DOHH2 (cell line): ENCODE data around the gene DUOXA2.

Experiments
- H3F3A ChIP-seq: fragments of 200-600 bp; sonication (generic), shearing (Covaris generic); 2 replicates; pipeline ENCODE4 v1.6.0; 2016; ENCODE audit warnings: antibody characterized with exemption, mild to moderate bottlenecking; ENCODE audit not compliant: control insufficient read depth, insufficient read depth
- H3K27ac ChIP-seq: fragments of 200-600 bp; sonication (generic); 2 replicates; pipeline ENCODE4 v1.5.1; 2014; ENCODE audit warnings: low read depth, mild to moderate bottlenecking, low read length, moderate library complexity
- H3K27me3 ChIP-seq: fragments of 200-600 bp; sonication (generic); 2 replicates; pipeline ENCODE4 v1.6.1; 2014; ENCODE audit warnings: mild to moderate bottlenecking, low read length, mixed read lengths; ENCODE audit not compliant: control insufficient read depth
- H3K36me3 ChIP-seq: fragments of 200-600 bp; sonication (generic); 2 replicates; pipeline ENCODE4 v1.6.1; 2014; ENCODE audit warnings: mild to moderate bottlenecking, low read length, moderate library complexity, mixed read lengths; ENCODE audit not compliant: control insufficient read depth
- H3K4me1 ChIP-seq: fragments of 200-600 bp; sonication (generic); 2 replicates; pipeline ENCODE4 v1.6.1; 2014; ENCODE audit warnings: mild to moderate bottlenecking, low read length, mixed read lengths; ENCODE audit not compliant: control insufficient read depth
- H3K4me2 ChIP-seq: fragments of 200-600 bp; sonication (generic); 2 replicates; pipeline ENCODE4 v1.6.0; 2014; ENCODE audit warnings: mild to moderate bottlenecking, low read length, moderate library complexity
- H3K4me3 ChIP-seq: fragments of 200-600 bp; sonication (generic); 2 replicates; pipeline ENCODE4 v1.5.1; 2014; ENCODE audit warnings: mild to moderate bottlenecking, low read length, mixed read lengths
- H3K79me2 ChIP-seq: fragments of 200-600 bp; sonication (generic); 2 replicates; pipeline ENCODE4 v1.6.1; 2014; ENCODE audit warnings: mild to moderate bottlenecking, low read length, mixed read lengths; ENCODE audit not compliant: control insufficient read depth
- H3K9me2 ChIP-seq: fragments of 200-600 bp; sonication (generic); replicated peaks from 2 replicates; pipeline ENCODE4 v1.6.1; 2014; ENCODE audit warnings: mild to moderate bottlenecking, low read length, mixed read lengths; ENCODE audit not compliant: control insufficient read depth
- H3K9me3 ChIP-seq: fragments of 200-600 bp; sonication (generic); 2 replicates; pipeline ENCODE4 v1.6.1; 2014; ENCODE audit warnings: antibody characterized with exemption, low read length, mixed read lengths; ENCODE audit not compliant: control insufficient read depth, insufficient read depth
- H4K20me1 ChIP-seq: fragments of 200-600 bp; sonication (generic); 2 replicates; pipeline ENCODE4 v1.6.0; 2014; ENCODE audit warnings: low read depth, mild to moderate bottlenecking, antibody characterized with exemption, low read length, moderate library complexity; ENCODE audit not compliant: control insufficient read depth, insufficient read depth
- EZH2phosphoT487 ChIP-seq: fragments of 200-600 bp; sonication (generic); IDR thresholded peaks from 2 replicates; pipeline ENCODE4 v1.6.1; 2017; ENCODE audit warnings: borderline replicate concordance, mild to moderate bottlenecking, antibody characterized with exemption, low read length, moderate library complexity, mixed read lengths
- TF ChIP-seq, protein P1 (sequence below): fragments of 200-600 bp; sonication (generic); IDR thresholded peaks from one replicate; pipeline ENCODE4 v1.5.1; 2014; ENCODE audit warnings: antibody characterized with exemption, mild to moderate bottlenecking, low read depth, low read length; ENCODE audit not compliant: poor library complexity, severe bottlenecking

The DUOXA2 gene

DNA sequence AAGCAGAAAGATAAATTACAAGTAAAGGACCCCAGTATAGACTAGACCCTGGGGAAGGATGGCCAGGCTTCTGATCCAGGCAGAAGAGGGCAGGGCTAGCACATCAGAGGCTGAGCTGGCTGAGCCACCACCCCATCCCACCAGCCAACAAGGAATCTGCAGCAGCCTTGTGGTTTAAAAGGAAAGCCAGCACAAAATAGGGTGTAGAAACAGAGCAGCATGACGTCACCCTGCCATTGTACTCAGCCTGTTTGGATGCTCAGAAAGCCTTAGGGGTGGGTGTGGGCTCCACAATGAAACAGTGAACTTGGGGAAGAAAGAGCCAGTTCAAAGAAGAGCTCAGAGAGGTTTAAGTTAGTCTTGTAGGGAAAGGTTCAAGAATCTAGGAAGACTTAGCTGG lies 43.8 kb downstream of the DUOXA2 start:
- Histone ChIP-seq H3K27ac (no peak overlapping the region), H3K4me3 (no peak overlapping the region), H3K4me2 (no peak overlapping the region), H3F3A (no peaks in the 10 kb centered on the region), H3K4me1 (no peaks in the 10 kb centered on the region), H3K36me3 (no peaks in the 10 kb centered on the region), H3K9me2 (no peaks in the 10 kb centered on the region), H4K20me1 (no peaks in the 10 kb centered on the region), H3K79me2 (no peaks in the 10 kb centered on the region; the same call in 1 of the 2 replicates), H3K27me3 (no peaks in the 10 kb centered on the region), H3K9me3 (no peaks in the 10 kb centered on the region)
- TF ChIP-seq EZH2phosphoT487 = no peak
- TF ChIP-seq, protein P1, sequence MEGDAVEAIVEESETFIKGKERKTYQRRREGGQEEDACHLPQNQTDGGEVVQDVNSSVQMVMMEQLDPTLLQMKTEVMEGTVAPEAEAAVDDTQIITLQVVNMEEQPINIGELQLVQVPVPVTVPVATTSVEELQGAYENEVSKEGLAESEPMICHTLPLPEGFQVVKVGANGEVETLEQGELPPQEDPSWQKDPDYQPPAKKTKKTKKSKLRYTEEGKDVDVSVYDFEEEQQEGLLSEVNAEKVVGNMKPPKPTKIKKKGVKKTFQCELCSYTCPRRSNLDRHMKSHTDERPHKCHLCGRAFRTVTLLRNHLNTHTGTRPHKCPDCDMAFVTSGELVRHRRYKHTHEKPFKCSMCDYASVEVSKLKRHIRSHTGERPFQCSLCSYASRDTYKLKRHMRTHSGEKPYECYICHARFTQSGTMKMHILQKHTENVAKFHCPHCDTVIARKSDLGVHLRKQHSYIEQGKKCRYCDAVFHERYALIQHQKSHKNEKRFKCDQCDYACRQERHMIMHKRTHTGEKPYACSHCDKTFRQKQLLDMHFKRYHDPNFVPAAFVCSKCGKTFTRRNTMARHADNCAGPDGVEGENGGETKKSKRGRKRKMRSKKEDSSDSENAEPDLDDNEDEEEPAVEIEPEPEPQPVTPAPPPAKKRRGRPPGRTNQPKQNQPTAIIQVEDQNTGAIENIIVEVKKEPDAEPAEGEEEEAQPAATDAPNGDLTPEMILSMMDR = no peak

DNA sequence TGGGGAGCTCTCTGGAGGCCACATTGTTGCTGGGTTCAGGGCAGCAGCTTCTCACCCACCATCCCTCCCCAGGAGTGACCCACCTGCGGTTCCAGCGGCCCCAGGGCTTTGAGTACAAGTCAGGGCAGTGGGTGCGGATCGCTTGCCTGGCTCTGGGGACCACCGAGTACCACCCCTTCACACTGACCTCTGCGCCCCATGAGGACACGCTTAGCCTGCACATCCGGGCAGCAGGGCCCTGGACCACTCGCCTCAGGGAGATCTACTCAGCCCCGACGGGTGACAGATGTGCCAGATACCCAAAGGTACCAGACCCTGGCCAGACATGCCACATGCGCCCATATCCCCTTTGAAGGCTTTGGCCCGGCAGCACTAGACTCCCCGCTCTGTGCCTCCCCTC lies 47.5 kb downstream of the DUOXA2 start:
- Histone ChIP-seq H3K27me3 (no peaks in the 10 kb centered on the region), H3K4me2 (no peak overlapping the region), H3K36me3 (no peaks in the 10 kb centered on the region), H4K20me1 (no peaks in the 10 kb centered on the region), H3F3A (no peaks in the 10 kb centered on the region), H3K9me3 (no peaks in the 10 kb centered on the region), H3K79me2 (peaks cover 17% of the 10 kb centered on the region), H3K4me3 (no peak overlapping the region), H3K4me1 (peaks cover 16% of the 10 kb centered on the region), H3K27ac (no peak overlapping the region), H3K9me2 (no peaks in the 10 kb centered on the region)
- no peak for TF ChIP-seq EZH2phosphoT487
- TF ChIP-seq, protein P1 = no peak

DNA sequence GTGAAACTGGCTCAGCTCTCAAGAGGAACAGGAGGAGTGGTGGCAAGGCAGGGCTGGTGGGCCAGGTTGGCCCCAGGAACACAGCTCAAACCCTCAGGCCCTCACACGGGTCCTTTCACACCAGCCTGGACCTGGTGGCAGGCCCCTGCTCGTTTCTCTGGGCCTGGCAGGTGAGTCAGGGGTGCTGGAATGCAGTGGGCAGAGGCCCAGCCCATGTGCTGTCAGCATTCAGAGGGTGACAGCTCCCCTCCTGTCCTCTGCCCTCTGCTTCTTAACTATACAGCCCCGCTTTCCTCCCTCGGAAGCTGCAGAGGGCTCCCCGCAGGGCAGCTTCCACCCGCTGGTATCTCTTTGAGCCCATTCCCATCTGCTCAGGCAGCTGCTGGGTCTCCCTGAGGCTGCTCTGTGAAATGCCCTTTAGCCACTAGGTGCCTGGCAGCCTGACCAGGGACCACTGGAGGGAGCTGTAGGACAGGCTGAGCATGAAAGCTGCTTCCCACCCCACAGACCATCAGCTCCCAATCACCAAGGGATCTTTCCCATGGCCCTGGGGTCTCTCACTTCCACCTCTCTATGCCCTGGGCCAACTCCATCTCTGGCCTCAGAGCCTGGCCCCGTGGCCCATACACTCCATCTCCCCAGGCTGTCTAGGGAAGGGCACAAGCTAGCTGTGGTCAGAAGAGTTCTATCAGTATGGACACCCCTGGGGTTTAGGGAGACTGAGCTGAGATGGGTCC lies 48.8 kb downstream of the DUOXA2 start:
- Histone ChIP-seq H3K27me3 (no peaks in the 10 kb centered on the region), H3K36me3 (no peaks in the 10 kb centered on the region), H3K9me2 (no peaks in the 10 kb centered on the region), H4K20me1 (no peaks in the 10 kb centered on the region), H3K9me3 (no peaks in the 10 kb centered on the region), H3K4me3 (no peak overlapping the region), H3K4me2 (no peak overlapping the region), H3K27ac (no peak overlapping the region), H3K79me2 (peaks cover 17% of the 10 kb centered on the region), H3F3A (no peaks in the 10 kb centered on the region), H3K4me1 (peaks cover 20% of the 10 kb centered on the region)
- TF ChIP-seq, protein P1 = peak; percentile 88
- TF ChIP-seq EZH2phosphoT487 = no peak
